GM12878 (cell line): ENCODE results near the gene PIP4K2B.

Experiments used
- MYC ChIP-seq: IDR thresholded peaks from 2 replicates; pipeline ENCODE4 v1.6.1; 2011; ENCODE audit warnings: mild to moderate bottlenecking, low read length, moderate library complexity, inconsistent platforms; ENCODE audit not compliant: insufficient read depth, insufficient replicate concordance, insufficient read length, severe bottlenecking
- NBN ChIP-seq: fragments of 450-650 bp; IDR thresholded peaks from 2 replicates; pipeline ENCODE4 v1.6.1; 2016
- NFYB ChIP-seq: IDR thresholded peaks from 2 replicates; pipeline ENCODE4 v1.6.1; 2011; ENCODE audit warnings: low read depth, mild to moderate bottlenecking, low read length, improper control_type of control experiment, moderate library complexity; ENCODE audit not compliant: insufficient read depth
- POLR2A ChIP-seq: IDR thresholded peaks from 2 replicates; pipeline ENCODE4 v1.6.1; 2011; ENCODE audit warnings: low read depth, mild to moderate bottlenecking, low read length
- POLR2AphosphoS5 ChIP-seq: IDR thresholded peaks from 2 replicates; pipeline ENCODE4 v1.6.1; 2011; ENCODE audit warnings: mild to moderate bottlenecking, low read length, inconsistent platforms
- RAD21 ChIP-seq: IDR thresholded peaks from 2 replicates; pipeline ENCODE4 v1.6.1; 2011; ENCODE audit warnings: mild to moderate bottlenecking, low read depth, low read length, moderate library complexity; ENCODE audit not compliant: insufficient read depth
- TAF1 ChIP-seq: IDR thresholded peaks from 2 replicates; pipeline ENCODE4 v1.6.1; 2011; ENCODE audit warnings: mild to moderate bottlenecking, low read depth, low read length, borderline replicate concordance
- ZNF384 ChIP-seq: IDR thresholded peaks from 2 replicates; pipeline ENCODE4 v1.6.1; 2012; ENCODE audit warnings: low read depth, mild to moderate bottlenecking, low read length, improper control_type of control experiment, borderline replicate concordance
- TF ChIP-seq, protein P1 (sequence below), 3 experiments: IDR thresholded peaks in 2 of 3; conservative IDR thresholded peaks in 1 of 3; 2 replicates each; pipeline ENCODE4 v1.5.1; 2011; ENCODE audit warnings: low read depth in 3 of 3, low read length in 3 of 3, mild to moderate bottlenecking in 3 of 3, control low read depth in 2 of 3, moderate library complexity in 2 of 3, inconsistent platforms in 1 of 3, mixed read lengths in 1 of 3; ENCODE audit not compliant: control insufficient read depth in 2 of 3, insufficient read depth in 1 of 3; ENCODE audit errors: extremely low read depth in 1 of 3
- TF ChIP-seq, protein P2 (sequence below): fragments of 150-350 bp; IDR thresholded peaks from 2 replicates; pipeline ENCODE4 v1.6.1; 2016; ENCODE audit warnings: low read depth, low read length

DNA sequence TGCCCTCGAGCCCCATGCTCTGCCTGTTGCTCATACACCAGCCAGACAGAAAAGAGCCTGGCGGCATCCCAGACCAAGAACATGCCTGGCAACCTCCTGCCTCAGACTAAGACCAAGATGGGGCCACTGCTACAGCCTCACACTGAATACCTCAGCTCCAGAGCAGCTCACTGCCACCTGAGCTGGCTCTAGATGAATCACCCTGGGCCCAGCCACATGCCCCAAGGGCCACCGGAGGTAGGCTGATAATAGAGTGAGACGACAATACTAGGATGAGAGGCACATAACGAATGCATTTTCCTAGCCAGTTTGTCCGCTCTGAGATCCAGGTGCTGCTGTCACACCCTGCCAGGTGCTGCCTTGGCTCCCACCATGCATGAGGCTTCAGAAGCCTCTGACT lies 13.0 kb downstream of the PIP4K2B start:
- TF ChIP-seq, protein P1, sequence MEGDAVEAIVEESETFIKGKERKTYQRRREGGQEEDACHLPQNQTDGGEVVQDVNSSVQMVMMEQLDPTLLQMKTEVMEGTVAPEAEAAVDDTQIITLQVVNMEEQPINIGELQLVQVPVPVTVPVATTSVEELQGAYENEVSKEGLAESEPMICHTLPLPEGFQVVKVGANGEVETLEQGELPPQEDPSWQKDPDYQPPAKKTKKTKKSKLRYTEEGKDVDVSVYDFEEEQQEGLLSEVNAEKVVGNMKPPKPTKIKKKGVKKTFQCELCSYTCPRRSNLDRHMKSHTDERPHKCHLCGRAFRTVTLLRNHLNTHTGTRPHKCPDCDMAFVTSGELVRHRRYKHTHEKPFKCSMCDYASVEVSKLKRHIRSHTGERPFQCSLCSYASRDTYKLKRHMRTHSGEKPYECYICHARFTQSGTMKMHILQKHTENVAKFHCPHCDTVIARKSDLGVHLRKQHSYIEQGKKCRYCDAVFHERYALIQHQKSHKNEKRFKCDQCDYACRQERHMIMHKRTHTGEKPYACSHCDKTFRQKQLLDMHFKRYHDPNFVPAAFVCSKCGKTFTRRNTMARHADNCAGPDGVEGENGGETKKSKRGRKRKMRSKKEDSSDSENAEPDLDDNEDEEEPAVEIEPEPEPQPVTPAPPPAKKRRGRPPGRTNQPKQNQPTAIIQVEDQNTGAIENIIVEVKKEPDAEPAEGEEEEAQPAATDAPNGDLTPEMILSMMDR (IDR thresholded peaks at IDR 0.05 in 2 of 3, conservative IDR thresholded peaks at IDR 0.05 in 1 of 3; ENCODE audit: control insufficient read depth in 2 of 3, extremely low read depth in 1 of 3, insufficient read depth in 1 of 3, low read depth in 3 of 3, low read length in 3 of 3), result no peak
- TF ChIP-seq TAF1 (no peak), NBN (no peak), POLR2A (no peak), MYC (no peak), RAD21 (no peak), ZNF384 (no peak), NFYB (no peak), POLR2AphosphoS5 (no peak)
- TF ChIP-seq, protein P2, sequence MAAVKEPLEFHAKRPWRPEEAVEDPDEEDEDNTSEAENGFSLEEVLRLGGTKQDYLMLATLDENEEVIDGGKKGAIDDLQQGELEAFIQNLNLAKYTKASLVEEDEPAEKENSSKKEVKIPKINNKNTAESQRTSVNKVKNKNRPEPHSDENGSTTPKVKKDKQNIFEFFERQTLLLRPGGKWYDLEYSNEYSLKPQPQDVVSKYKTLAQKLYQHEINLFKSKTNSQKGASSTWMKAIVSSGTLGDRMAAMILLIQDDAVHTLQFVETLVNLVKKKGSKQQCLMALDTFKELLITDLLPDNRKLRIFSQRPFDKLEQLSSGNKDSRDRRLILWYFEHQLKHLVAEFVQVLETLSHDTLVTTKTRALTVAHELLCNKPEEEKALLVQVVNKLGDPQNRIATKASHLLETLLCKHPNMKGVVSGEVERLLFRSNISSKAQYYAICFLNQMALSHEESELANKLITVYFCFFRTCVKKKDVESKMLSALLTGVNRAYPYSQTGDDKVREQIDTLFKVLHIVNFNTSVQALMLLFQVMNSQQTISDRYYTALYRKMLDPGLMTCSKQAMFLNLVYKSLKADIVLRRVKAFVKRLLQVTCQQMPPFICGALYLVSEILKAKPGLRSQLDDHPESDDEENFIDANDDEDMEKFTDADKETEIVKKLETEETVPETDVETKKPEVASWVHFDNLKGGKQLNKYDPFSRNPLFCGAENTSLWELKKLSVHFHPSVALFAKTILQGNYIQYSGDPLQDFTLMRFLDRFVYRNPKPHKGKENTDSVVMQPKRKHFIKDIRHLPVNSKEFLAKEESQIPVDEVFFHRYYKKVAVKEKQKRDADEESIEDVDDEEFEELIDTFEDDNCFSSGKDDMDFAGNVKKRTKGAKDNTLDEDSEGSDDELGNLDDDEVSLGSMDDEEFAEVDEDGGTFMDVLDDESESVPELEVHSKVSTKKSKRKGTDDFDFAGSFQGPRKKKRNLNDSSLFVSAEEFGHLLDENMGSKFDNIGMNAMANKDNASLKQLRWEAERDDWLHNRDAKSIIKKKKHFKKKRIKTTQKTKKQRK, result no peak
